Astrocyte (in vitro differentiated cells and primary cell): ENCODE results near the gene SARS2. TPM values are rescaled to one million over a fixed set of nuclear protein-coding genes. Genes with fewer than 3 reads are reported as not detected.

Experiments
- DNase-seq: peaks from one replicate; pipeline ENCODE4 v3.0.0-alpha.2; 2010; ENCODE audit warnings: low read depth
- FAIRE-seq: peaks from 2 replicates; lab custom pipeline; 2011; peaks lifted over from hg19 to GRCh38; lab: Jason Lieb, UNC
- H2AFZ ChIP-seq: 2 replicates; pipeline ENCODE4 v1.6.0; 2012; ENCODE audit warnings: low read depth, low read length, inconsistent platforms
- H3K27ac ChIP-seq: 2 replicates; pipeline ENCODE4 v1.5.1; 2011; ENCODE audit warnings: low read depth, low read length, inconsistent platforms
- H3K27me3 ChIP-seq: 2 replicates; pipeline ENCODE4 v1.6.0; 2011; ENCODE audit warnings: low read length, inconsistent platforms; ENCODE audit not compliant: insufficient read depth
- H3K36me3 ChIP-seq: 2 replicates; pipeline ENCODE4 v1.5.1; 2011; ENCODE audit warnings: low read length, inconsistent platforms; ENCODE audit not compliant: insufficient read depth
- H3K4me1 ChIP-seq: 2 replicates; pipeline ENCODE4 v1.5.1; 2011; ENCODE audit warnings: low read length, inconsistent platforms; ENCODE audit not compliant: insufficient read depth
- H3K4me2 ChIP-seq: 2 replicates; pipeline ENCODE4 v1.6.0; 2012; ENCODE audit warnings: low read length, inconsistent platforms
- H3K4me3 ChIP-seq: 2 replicates; pipeline ENCODE4 v1.5.1; 2011; ENCODE audit warnings: low read depth, mild to moderate bottlenecking, low read length, inconsistent platforms; ENCODE audit not compliant: insufficient read depth
- H3K79me2 ChIP-seq: 2 replicates; pipeline ENCODE4 v1.6.0; 2012; ENCODE audit warnings: mild to moderate bottlenecking, low read length, inconsistent platforms; ENCODE audit not compliant: insufficient read depth
- H3K9ac ChIP-seq: 2 replicates; pipeline ENCODE4 v1.6.0; 2012; ENCODE audit warnings: mild to moderate bottlenecking, low read length, inconsistent platforms
- H3K9me3 ChIP-seq: 2 replicates; pipeline ENCODE4 v1.5.1; 2012; ENCODE audit warnings: low read depth, mild to moderate bottlenecking, low read length, inconsistent platforms; ENCODE audit not compliant: insufficient read depth
- H4K20me1 ChIP-seq: 2 replicates; pipeline ENCODE4 v1.6.0; 2012; ENCODE audit warnings: low read length, inconsistent platforms; ENCODE audit not compliant: insufficient read depth
- H3K27ac Mint-ChIP-seq: one replicate; pipeline ENCODE4 v1.8.0; 2021; ENCODE audit warnings: mild to moderate bottlenecking, mixed read lengths; ENCODE audit not compliant: unreplicated experiment
- H3K27me3 Mint-ChIP-seq: one replicate; pipeline ENCODE4 v1.8.0; 2021; ENCODE audit warnings: low read depth, mixed read lengths; ENCODE audit not compliant: unreplicated experiment
- H3K36me3 Mint-ChIP-seq: one replicate; pipeline ENCODE4 v1.8.0; 2021; ENCODE audit warnings: low read depth, mixed read lengths; ENCODE audit not compliant: unreplicated experiment
- H3K4me1 Mint-ChIP-seq: one replicate; pipeline ENCODE4 v1.8.0; 2021; ENCODE audit warnings: low read depth, mixed read lengths; ENCODE audit not compliant: unreplicated experiment
- H3K4me3 Mint-ChIP-seq: one replicate; pipeline ENCODE4 v1.8.0; 2021; ENCODE audit warnings: mild to moderate bottlenecking, moderate library complexity, mixed read lengths; ENCODE audit not compliant: unreplicated experiment
- H3K9me3 Mint-ChIP-seq: one replicate; pipeline ENCODE4 v1.8.0; 2021; ENCODE audit warnings: mild to moderate bottlenecking, mixed read lengths; ENCODE audit not compliant: unreplicated experiment
- CTCF ChIP-seq: IDR thresholded peaks from 2 replicates; pipeline ENCODE4 v1.5.1; 2011; ENCODE audit warnings: low read depth, mild to moderate bottlenecking, inconsistent platforms, low read length, moderate library complexity; ENCODE audit not compliant: insufficient read depth
- EZH2 ChIP-seq: IDR thresholded peaks from 2 replicates; pipeline ENCODE4 v1.6.1; 2012; ENCODE audit warnings: mild to moderate bottlenecking, low read length, inconsistent platforms; ENCODE audit not compliant: insufficient read depth
- total RNA-seq: library from RNA; stranded (reverse); gene quantifications from 2 replicates; pipeline ENCODE4 v1.2.1, GENCODE V29; 2021

SARS2 gene
- total RNA-seq, 1 donor from 2014 or later, result 24.8 TPM

DNA sequence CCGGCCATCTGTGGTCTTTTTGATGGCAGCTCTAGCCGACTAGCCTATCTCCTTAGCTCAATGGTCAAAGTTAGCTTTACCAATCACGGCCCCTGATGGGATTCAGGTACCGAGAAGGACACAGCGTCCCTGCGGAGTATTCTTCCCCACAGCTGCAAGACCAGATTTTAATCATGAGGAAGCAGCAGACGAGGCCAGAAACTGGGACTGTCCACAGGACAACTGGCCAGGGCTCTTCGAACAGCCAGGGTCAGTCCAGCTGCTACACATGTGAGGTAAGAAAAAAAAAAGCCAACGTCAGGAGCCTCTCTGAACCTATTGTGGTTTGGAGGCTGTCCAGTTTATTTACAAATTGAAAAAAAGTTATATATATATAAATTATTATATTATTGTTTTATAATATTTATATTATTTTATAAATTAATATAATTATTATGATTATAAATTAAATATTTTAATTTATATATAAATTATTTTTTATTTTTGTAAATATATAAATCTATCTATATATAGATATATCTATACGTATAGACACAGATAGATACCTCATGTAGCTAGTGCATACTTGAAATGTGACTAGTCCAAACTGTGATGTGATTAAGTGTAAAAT lies 63.3 kb downstream of the SARS2 start:
- Histone ChIP-seq H3K4me3 (no peak overlapping the region), H2AFZ (no peak overlapping the region), H3K27me3 (no peaks in the 10 kb centered on the region), H3K36me3 (no peaks in the 10 kb centered on the region), H3K9me3 (no peaks in the 10 kb centered on the region), H3K9ac (no peak overlapping the region), H3K27ac (no peak overlapping the region), H3K79me2 (no peaks in the 10 kb centered on the region), H3K4me2 (no peak overlapping the region), H3K4me1 (peaks cover 5% of the 10 kb centered on the region), H4K20me1 (no peaks in the 10 kb centered on the region)
- Mint-ChIP-seq H3K4me1 (peaks cover 4% of the 10 kb centered on the region), H3K4me3 (no peak overlapping the region), H3K27me3 (peaks cover 8% of the 10 kb centered on the region), H3K9me3 (no peaks in the 10 kb centered on the region), H3K27ac (no peak overlapping the region), H3K36me3 (no peaks in the 10 kb centered on the region)
- no peak for FAIRE-seq
- TF ChIP-seq CTCF (no peak), EZH2 (no peak)
- DNase-seq, result no peak

Other genes with a start within 250 kb of the SARS2 start
- gene CAPN12, start 186.3 kb downstream of the SARS2 start, total RNA-seq, result 4.6 and 6.0 TPM in 2 replicates
- gene LGALS7, start 157.2 kb downstream of the SARS2 start, total RNA-seq, result not detected in 2 replicates
- gene LGALS7B, start 141.6 kb downstream of the SARS2 start, total RNA-seq, result not detected in 2 replicates
- 0.32 TPM in 1 of 2 replicates, not detected in the other for gene LGALS4, start 117.8 kb downstream of the SARS2 start, total RNA-seq
- 51.4 and 53.3 TPM in 2 replicates for gene ECH1, start 99.0 kb downstream of the SARS2 start, total RNA-seq
- gene HNRNPL, start 80.8 kb downstream of the SARS2 start, total RNA-seq, result 285 and 314 TPM in 2 replicates
- 0.91 and 1.3 TPM in 2 replicates for gene RINL, start 52.5 kb downstream of the SARS2 start, total RNA-seq
- 35.3 and 35.7 TPM in 2 replicates for gene SIRT2, start 31.1 kb downstream of the SARS2 start, total RNA-seq
- gene NFKBIB, start 30.8 kb downstream of the SARS2 start, total RNA-seq, result 19.3 and 21.7 TPM in 2 replicates
- 0.36 and 0.89 TPM in 2 replicates for gene CCER2, start 18.6 kb downstream of the SARS2 start, total RNA-seq
- 57.5 and 59.5 TPM in 2 replicates for gene MRPS12, start 181 bp upstream of the SARS2 start, total RNA-seq
- gene FBXO17, start 45.0 kb upstream of the SARS2 start, total RNA-seq, result 14.7 and 15.9 TPM in 2 replicates
- gene FBXO27, start 101.8 kb upstream of the SARS2 start, total RNA-seq, result 4.1 and 7.1 TPM in 2 replicates
- gene ACP7, start 153.6 kb upstream of the SARS2 start, total RNA-seq, result not detected in 2 replicates
- 48.0 and 51.1 TPM in 2 replicates for gene PAK4, start 195.0 kb upstream of the SARS2 start, total RNA-seq